Erythroblast (primary cell): ENCODE measurements around the gene SCN1A.

Experiments used
- GATA1 ChIP-seq: IDR thresholded peaks from 2 replicates; pipeline ENCODE4 v1.6.1; 2011; ENCODE audit warnings: low read depth, mild to moderate bottlenecking, control low read depth, low read length, moderate library complexity
- POLR2A ChIP-seq: IDR thresholded peaks from 2 replicates; pipeline ENCODE4 v1.6.1; 2011; ENCODE audit warnings: mild to moderate bottlenecking, low read length

- no peak for TF ChIP-seq POLR2A
- no peak for TF ChIP-seq GATA1
Observed at GRCh38 chr2:166154685-166155338, 27.0 kb upstream of the SCN1A start.
